ENCODE measurements around the gene CWC27.

GRCh38 chr5:65034813-65035209, 266.1 kb downstream of the CWC27 start:
- no peak for TF ChIP-seq CTCF (IDR thresholded peaks at IDR 0.05)
- no peak for TF ChIP-seq POLR2A (IDR thresholded peaks at IDR 0.05)

Measured in body of pancreas (tissue), 4 donors.